Hematopoietic multipotent progenitor cell (in vitro differentiated cells): ENCODE data around the gene A4GNT. TPM values are rescaled to one million over a fixed set of nuclear protein-coding genes. Genes with fewer than 3 reads are reported as not detected.
A peak's percentile ranks its signal among the peaks of the same experiment; 100 is the strongest.
"Not testable (repeated sequence)": the region's sequence is repeated elsewhere in the genome, so short reads cannot be mapped to it uniquely, and the experiment has no call there.

Source experiments
- DNase-seq, 3 donors: peaks; one replicate each; pipeline ENCODE4 v3.0.0-alpha.2; 2011 to 2015; ENCODE audit warnings: low read depth in 2 of 3, low spot score in 2 of 3
- total RNA-seq: library from RNA; depleted of rRNA; stranded (reverse); fragments of >200 nt; gene quantifications from one replicate; pipeline ENCODE4 v1.2.3, GENCODE V29; 2012

A4GNT gene
- total RNA-seq, 1 donor: not detected

DNA sequence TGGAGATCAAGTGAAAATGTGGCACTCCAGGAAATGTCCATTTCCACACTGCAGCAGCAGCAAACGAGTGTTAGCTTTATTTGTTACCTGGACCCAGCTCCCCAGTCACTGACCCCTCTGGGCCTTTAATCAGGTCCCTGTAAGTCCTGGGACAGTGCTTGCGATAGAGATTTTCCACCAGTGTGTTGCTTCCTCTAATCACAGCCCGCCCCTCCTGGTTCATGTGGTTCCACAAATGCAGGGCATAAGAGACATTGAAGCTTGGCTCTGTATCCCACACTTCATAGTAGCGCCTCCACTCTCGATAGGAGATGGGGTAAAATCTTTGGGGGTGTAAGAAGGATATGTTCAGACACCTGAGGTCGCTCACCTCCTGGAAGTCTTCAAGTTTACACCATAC is 8.0 kb downstream of the A4GNT start:
- no peak for DNase-seq

DNA sequence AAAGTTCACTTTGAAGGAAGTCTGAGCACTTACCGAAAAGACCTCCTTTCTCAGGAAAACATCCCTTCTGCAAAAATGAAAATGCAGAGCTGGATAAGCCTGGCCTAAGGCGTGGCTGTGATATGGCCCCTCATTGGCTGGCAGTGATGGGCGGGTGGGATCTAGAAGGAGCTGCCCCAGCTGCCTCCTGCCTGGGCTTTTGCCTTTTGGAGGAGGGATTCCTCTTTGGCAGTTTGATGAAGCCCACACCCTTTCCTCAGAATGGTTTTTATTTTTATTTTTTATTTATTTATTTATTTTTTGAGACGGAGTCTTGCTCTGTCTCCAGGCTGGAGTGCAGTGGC is 12.8 kb downstream of the A4GNT start:
- no peak for DNase-seq

- peak in 2 of 3 donors; percentile 35 to 52 for DNase-seq
Observed at GRCh38 chr3:138118612-138119422, 13.4 kb downstream of the A4GNT start.

- peak in 2 of 3 donors; percentile 38 to 51 for DNase-seq
Observed at GRCh38 chr3:138114988-138115971, 16.9 kb downstream of the A4GNT start, which contains the start of gene DZIP1L. DZIP1L (minus strand) TSS chr3:138115608; CDS start chr3:138103971, 11,637 bp downstream.

- DNase-seq: no peak
Observed at GRCh38 chr3:138114431-138114918, 17.7 kb downstream of the A4GNT start.

DNA sequence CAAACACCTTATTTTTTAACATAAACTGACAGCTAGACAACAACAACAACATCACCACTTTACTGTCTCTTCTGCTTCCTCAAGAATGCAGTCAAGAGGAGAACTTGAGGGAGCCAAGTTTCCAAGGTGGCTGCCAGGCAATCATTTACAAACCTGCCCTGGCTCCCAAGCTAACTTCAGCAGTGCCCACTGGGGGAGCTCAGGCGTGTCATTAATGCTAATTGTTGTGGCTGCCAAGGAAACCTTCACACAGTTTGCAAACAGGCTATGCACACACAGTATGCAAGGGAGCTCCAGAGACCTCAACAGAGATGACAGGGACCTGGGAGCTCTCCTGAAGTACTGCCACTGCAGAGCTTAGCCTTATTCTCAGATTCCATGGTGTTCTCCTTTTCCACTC is 18.9 kb downstream of the A4GNT start:
- no peak for DNase-seq

GRCh38 chr3:138112362-138112761 is 19.8 kb downstream of the A4GNT start:
- no peak for DNase-seq

GRCh38 chr3:138105598-138105997 is 26.6 kb downstream of the A4GNT start:
- DNase-seq: no peak

GRCh38 chr3:138103466-138103865 is 28.7 kb downstream of the A4GNT start:
- no peak for DNase-seq

- DNase-seq: not testable (repeated sequence)
Observed at GRCh38 chr3:138101351-138101940, 30.7 kb downstream of the A4GNT start.

DNA sequence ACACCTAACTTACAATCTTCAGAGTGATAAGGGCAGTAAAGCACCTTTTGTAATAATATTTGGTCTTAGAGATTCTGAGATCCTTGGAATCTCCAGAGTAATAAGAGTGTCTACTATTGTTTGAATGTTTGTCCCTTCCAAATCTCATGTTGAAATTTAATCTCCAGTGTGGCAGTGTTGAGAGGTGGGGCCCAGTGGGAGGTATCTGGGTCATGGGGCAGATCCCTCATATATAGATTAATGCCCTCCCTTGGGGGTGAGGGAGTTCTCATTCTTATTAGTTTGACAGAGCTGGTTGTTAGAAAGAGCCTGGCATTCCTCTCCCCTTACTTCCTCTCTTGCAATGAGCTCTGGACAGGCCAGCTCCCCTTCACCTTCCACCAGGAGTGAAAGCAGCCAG is 32.8 kb downstream of the A4GNT start:
- DNase-seq: no peak

GRCh38 chr3:138097192-138098172 is 34.7 kb downstream of the A4GNT start:
- no peak for DNase-seq

GRCh38 chr3:138093721-138094120 is 38.5 kb downstream of the A4GNT start:
- no peak for DNase-seq

DNA sequence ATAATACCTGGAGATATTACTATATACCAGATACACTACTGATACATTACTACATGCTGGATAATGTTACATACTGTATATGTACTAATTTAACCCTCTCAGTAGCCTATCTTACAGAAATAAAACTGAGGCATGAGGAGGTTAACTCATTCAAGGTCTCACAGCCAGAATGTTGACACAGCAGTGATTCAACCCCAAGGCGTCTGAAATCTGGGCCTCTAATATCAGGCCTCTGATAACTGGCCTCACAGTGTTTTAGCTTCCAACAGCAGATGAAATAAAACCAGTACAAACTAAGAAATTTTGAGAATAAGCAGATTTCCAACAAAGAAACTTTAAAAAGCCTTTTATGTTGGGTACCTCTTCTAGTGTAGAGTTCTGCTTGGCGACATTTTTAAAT is 40.2 kb downstream of the A4GNT start:
- no peak for DNase-seq

GRCh38 chr3:138089091-138089490 is 43.1 kb downstream of the A4GNT start:
- no peak for DNase-seq

GRCh38 chr3:138085745-138086144 is 46.4 kb downstream of the A4GNT start:
- DNase-seq: not testable (repeated sequence)

GRCh38 chr3:138084196-138084595 is 48.0 kb downstream of the A4GNT start:
- no peak for DNase-seq

DNA sequence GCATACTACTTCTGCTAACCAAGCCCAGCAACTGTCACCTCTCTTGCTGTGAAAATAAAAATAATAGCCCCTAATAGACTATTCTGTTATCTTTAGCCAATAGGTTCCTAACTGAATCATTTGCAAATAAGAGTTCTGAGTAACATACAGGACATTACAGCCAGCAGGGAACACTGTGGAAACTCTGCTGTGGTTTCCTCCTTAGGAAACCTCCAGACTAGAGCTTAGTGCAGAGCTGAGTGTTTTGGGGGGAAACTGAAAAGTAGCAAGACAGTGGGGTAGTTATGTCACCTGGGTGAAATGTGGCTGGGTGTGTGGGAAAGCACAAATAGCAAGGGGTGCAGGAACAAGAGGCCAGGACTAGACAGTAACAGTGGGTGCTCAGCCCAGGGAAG is 49.2 kb downstream of the A4GNT start:
- DNase-seq: no peak

DNA sequence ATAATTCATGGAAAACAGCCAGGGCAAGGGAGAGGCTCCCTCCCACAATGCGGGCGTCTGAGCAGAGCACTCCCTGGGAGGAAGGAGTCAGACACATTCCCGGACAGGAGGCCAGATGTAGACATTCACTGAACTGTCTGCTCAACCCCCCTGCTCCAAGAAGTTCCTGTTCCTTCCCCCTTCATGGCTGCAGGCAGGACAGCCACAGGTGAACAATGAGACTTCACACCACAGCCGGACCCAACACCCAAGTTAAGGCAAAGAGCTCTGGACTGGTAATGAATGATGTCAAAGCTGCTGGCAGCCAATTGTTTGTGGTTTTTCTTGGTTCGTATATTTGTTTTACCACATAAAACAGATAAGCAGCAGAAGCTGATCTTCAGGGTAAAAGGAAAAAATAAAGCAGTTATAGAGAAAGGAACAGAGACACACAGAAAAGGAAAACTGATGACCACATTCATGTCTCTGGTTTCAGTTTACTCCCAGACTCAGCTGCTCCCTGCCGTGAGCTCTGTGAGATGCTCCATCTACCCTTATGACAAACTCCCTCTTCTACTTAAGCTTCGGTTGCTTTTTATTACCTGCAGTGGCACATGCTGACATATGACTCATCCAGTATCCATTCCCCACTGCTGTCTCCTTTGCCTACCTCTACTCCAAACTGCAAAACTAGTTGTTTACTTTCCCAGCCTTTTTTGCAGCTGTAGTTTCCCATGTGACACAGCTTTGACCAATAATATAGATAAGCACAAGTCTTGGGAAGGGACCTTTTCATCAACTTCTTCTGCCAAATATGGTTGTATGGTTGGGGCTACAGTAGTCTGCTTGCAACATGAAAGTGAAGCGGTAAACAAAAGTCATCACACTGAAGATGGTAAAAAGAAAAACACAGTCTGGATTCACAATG is 49.9 kb downstream of the A4GNT start:
- no peak for DNase-seq
